ENCODE measurements around the gene PPP1R12A. TPM values are rescaled to one million over a fixed set of nuclear protein-coding genes. Genes with fewer than 3 reads are reported as not detected.

PPP1R12A gene
- total RNA-seq, 1 experiment from 2014 or later = 52.0 TPM

GRCh38 chr12:79776111-79776510 is 158.8 kb downstream of the PPP1R12A start:
- H2AFZ ChIP-seq (ENCODE audit: low read depth, low read length, poor library complexity, severe bottlenecking) = no peak overlapping the region
- no peaks in the 10 kb centered on the region for H3K36me3 ChIP-seq (ENCODE audit: control insufficient read depth in 1 of 2, insufficient read depth in 2 of 2, low read length in 2 of 2)
- no peaks in the 10 kb centered on the region for H3K27me3 ChIP-seq (ENCODE audit: insufficient read depth, low read length)
- no peak overlapping the region for H3K4me3 ChIP-seq (replicated peaks in 1 of 2; ENCODE audit: low read depth in 1 of 2, low read length in 2 of 2)
- H3K4me2 ChIP-seq (ENCODE audit: low read length) = peak overlapping the region; percentile 15; the same call in 1 of the 2 replicates
- no peak overlapping the region for H3K9ac ChIP-seq (ENCODE audit: low read length)
- no peaks in the 10 kb centered on the region for H3K79me2 ChIP-seq (ENCODE audit: insufficient read depth, low read length)
- ATAC-seq (no peak), DNase-seq (ENCODE audit: low read depth, low spot score) (no peak)
- intact Hi-C loops (cut with micrococcal nuclease) = no loop called here
- ChIA-PET CTCF (interaction anchor here (0.7 kb wide), 1 partner anchor 12 kb away, joined by 3 read pairs; no protein-coding TSS in a partner anchor), RAD21 (ENCODE audit: low non-redundant PET in 1 of 2, low total read pairs in 2 of 2, uncharacterized antibody in 2 of 2, unreplicated experiment in 2 of 2) (interaction anchor here in 1 of 2 experiments (0.7 kb wide), 1 partner anchor 13 kb away, joined by 3 read pairs; no protein-coding TSS in a partner anchor), POLR2A (interaction anchor here (0.5 kb wide), 1 partner anchor 450 kb away, joined by 3 read pairs; no protein-coding TSS in a partner anchor)
- no peak overlapping the region for H3K27ac ChIP-seq (ENCODE audit: low read depth, low read length)
- H4K20me1 ChIP-seq (ENCODE audit: insufficient read depth) = 0 out of 2 replicates have a peak, but pooled peaks cover 5% of the 10 kb centered on the region
- no peaks in the 10 kb centered on the region for H3K9me3 ChIP-seq (ENCODE audit: control insufficient read depth in 1 of 2, insufficient read depth in 1 of 2, low read depth in 1 of 2, low read length in 2 of 2)
- no peaks in the 10 kb centered on the region for H3K9me2 ChIP-seq (ENCODE audit: insufficient read depth)
- TF ChIP-seq REST (IDR thresholded peaks at IDR 0.05; ENCODE audit: low read depth) (no peak), CEBPB (IDR thresholded peaks at IDR 0.05; ENCODE audit: low read depth) (no peak)
- TF ChIP-seq, protein P1, sequence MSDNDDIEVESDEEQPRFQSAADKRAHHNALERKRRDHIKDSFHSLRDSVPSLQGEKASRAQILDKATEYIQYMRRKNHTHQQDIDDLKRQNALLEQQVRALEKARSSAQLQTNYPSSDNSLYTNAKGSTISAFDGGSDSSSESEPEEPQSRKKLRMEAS (IDR thresholded peaks at IDR 0.05) = no peak
- H3K4me1 ChIP-seq (ENCODE audit: control insufficient read depth in 1 of 2, insufficient read depth in 2 of 2, low read length in 2 of 2) = peaks cover 4 to 8% of the 10 kb centered on the region in 2 experiments; a peak in 2 of 4 replicates
- BruUV-seq (replicated peaks) = no TSS peak
